ENCODE data around the gene PHACTR1.
A peak's percentile ranks its signal among the peaks of the same experiment; 100 is the strongest.
"Not testable (repeated sequence)": the region's sequence is repeated elsewhere in the genome, so short reads cannot be mapped to it uniquely, and the experiment has no call there.

Gene PHACTR1

DNA sequence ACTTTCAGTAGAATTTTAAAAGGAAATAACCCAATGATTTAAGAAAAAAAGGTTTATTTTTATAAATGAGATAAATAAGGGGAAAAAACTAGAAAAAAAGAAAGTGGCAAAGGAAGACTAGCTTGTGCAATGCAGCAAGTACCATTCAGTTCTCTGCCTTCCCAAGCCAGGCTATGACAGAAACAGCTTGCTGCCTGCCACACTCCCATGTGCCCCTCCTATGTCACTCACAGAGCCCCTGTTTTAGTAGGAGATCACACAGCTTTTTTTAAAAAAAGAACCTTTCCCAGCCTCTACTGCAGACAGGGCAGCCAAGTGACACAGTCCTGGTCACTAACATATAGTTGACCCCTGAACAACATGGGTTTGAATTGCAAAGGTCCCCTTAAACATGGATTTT, 598.2 kb downstream of the PHACTR1 start:
- no peak for DNase-seq (ENCODE audit: low read depth)

- DNase-seq (ENCODE audit: low read depth), result no peak
Measured at GRCh38 chr6:13315896-13316295, 599.3 kb downstream of the PHACTR1 start.

DNA sequence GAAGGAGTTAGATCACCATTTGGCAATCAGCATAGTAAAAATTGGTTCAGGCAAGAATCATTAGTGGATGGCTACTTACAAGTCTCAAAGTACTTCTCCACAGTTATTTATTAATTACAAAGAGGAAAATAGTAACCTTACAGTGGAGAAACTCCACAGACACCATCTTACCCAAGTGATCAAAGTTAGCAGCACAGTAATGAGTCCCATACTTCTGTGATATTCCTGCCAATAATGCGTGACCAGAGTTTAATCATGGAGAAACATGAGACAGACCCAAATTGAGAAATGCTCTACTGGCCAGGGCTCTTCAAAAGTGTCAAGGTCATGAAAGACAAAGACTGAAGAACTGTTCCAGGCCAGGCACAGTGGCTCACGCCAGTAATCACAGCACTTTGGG, 602.3 kb downstream of the PHACTR1 start:
- DNase-seq (ENCODE audit: low read depth), result no peak

GRCh38 chr6:13319891-13320564, 603.5 kb downstream of the PHACTR1 start:
- no peak for DNase-seq (ENCODE audit: low read depth)

DNA sequence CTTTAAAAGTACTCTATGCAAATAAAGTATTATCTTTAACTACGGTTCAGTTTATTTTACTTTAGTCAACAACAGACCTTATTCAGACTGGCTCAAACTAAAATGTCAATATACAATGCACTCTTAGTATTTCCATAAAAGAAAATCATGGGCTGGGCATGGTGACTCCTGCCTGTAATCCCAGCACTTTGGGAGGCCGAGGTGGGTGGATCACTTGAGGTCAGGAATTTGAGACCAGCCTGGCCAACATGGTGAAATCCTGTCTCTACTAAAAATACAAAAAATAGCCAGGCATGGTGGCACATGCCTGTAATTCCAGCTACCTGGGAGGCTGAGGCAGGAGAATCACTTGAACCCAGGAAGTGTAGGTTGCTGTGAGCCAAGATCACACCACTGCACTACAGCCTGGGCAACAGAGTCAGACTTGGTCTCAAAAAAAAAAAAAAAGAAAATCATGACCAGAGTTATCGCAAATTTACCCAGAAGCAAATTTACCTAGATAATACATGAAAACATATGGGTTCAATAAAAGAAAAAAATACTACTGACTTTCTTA, 609.5 kb downstream of the PHACTR1 start:
- DNase-seq (ENCODE audit: low read depth), result not testable (repeated sequence)

- no peak for DNase-seq (ENCODE audit: low read depth)
Measured at GRCh38 chr6:13327691-13328075, 611.1 kb downstream of the PHACTR1 start.

DNA sequence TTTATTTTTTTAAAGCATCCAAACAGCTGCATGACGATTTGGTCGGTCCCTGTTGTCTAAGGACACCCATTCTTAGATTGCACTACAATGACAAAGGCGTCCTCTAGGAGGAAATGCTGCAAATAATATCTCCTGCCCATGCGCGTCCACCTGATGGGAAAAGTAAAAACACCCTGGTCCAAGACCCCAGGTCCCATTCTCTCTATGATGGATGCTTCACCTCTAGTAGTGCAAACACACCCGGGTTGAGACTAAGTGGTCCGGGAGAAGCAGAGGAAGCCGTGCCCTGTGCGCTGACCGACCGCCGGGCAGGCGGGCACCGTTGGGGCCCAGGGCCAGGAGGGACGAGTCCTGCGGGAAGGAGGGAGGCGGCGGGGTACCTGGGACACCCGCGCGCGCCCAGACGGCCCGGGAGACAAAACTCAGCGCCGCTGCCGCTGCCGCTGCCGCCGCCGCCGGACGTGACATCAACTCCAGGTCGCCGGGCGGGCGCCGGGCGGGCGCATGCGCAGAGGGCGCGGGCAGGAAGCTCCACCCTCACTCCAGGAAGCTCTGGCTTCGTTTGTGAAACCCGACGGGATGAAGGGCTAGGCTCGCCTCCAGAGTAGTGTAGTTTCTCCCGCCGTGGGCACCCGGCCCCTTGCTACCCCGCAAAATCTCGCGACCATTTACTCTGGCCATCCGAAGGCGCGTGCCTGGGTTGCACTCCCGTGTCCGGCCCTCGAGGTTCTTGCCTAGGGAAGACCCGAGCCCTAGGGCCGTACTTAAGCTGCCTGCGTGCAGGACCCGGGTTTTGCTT, 611.7 kb downstream of the PHACTR1 start, which contains the start of gene TBC1D7:
Gene TBC1D7, minus strand, starts transcription at position 462 of the 799 bp plus-strand sequence. CDS start 1,639 bp downstream, outside the sequence.
- peak; percentile 77 for DNase-seq (ENCODE audit: low read depth)

GRCh38 chr6:13328875-13329183, 612.3 kb downstream of the PHACTR1 start:
- no peak for DNase-seq (ENCODE audit: low read depth)

- no peak for DNase-seq (ENCODE audit: low read depth)
Measured at GRCh38 chr6:13331516-13332348, 615.2 kb downstream of the PHACTR1 start.

DNA sequence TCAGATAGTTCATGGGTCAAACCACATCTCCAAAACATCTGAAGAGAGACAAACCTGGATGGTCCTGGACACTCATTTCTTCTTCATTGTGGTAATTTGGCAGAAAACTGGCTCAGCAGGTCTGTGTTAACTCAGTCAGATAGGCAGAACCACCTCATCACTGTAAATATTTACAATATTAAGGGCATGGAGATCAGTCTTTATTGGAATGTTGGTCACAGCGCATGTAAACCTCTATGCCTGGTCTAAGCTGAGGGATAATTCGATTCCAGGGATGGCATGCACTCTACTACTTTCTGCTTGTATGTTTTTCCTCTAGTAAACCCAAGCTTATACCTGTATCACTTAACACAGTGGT, 615.8 kb downstream of the PHACTR1 start:
- DNase-seq (ENCODE audit: low read depth), result no peak

- no peak for DNase-seq (ENCODE audit: low read depth)
Measured at GRCh38 chr6:13334953-13335352, 618.4 kb downstream of the PHACTR1 start.

DNA sequence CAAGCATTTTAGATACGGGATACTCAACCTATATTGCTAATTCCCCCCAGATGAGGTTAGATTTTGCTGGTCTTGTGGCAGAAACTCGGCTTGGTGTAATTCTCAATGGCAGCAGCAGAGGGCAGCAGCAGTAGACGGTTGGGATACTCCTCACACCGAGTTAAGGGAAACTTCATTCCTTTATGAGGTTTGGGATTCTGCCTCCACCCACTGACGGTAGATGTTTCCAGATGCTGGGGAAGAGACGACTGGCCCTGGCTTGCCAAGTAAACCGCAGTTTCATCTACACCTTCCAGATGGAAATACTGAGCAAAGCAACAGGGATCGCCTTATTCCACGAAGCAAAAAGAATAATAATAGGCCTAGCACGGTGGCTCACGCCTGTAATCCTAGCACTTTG, 620.0 kb downstream of the PHACTR1 start:
- peak; percentile 95 for DNase-seq (ENCODE audit: low read depth)

DNA sequence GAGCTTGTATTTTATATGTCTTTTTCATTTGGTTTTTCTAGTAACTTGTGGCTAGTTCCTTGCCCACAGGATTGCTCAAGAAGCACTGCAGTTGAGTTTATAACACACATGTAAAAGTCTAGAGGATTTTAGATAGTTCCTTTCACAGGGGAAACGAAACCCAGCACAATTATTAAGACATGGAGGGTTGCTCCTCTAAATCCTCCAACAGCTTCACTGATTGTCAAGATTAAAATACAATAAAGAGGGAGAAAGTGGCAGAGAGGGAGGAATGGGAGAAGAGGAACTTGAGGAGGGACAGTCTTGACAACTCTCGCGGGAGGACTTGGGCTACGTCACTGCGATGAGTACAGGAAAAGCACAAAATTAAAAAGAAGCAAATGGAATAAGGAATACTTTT, 621.5 kb downstream of the PHACTR1 start:
- no peak for DNase-seq (ENCODE audit: low read depth)
